H1 (cell line): Measurements from ENCODE around the gene LCA5.

Experiments
- RAD21 ChIP-seq, 2 experiments: IDR thresholded peaks in 1 of 2; conservative IDR thresholded peaks in 1 of 2; 2 replicates each; pipeline ENCODE4 v1.6.1; 2011; ENCODE audit warnings: low read depth in 2 of 2, low read length in 2 of 2, improper control_type of control experiment in 1 of 2, inconsistent platforms in 1 of 2, mild to moderate bottlenecking in 1 of 2, moderate library complexity in 1 of 2
- RXRA ChIP-seq: IDR thresholded peaks from 2 replicates; pipeline ENCODE4 v1.6.1; 2011; ENCODE audit warnings: low read depth, mild to moderate bottlenecking, low read length, moderate library complexity; ENCODE audit not compliant: insufficient read depth
- SUZ12 ChIP-seq: fragments of 200-600 bp; sonication (generic); IDR thresholded peaks from 2 replicates; pipeline ENCODE4 v1.6.1; 2012; ENCODE audit warnings: mild to moderate bottlenecking, inconsistent platforms, low read length, moderate library complexity, mixed read lengths
- TF ChIP-seq, protein P1 (sequence below), 3 experiments: IDR thresholded peaks; 1 replicate in 2 of 3; 2 replicates in 1 of 3; pipeline versions ENCODE4 v1.5.1 to v1.6.1; 2011; ENCODE audit warnings: low read length in 3 of 3, mild to moderate bottlenecking in 3 of 3, inconsistent platforms in 2 of 3, low read depth in 1 of 3, moderate library complexity in 1 of 3; ENCODE audit not compliant: insufficient read depth in 1 of 3; ENCODE audit errors: control extremely low read depth in 1 of 3
- TF ChIP-seq, protein P2 (sequence below): IDR thresholded peaks from 2 replicates; pipeline ENCODE4 v1.6.1; 2012; ENCODE audit warnings: inconsistent platforms

DNA sequence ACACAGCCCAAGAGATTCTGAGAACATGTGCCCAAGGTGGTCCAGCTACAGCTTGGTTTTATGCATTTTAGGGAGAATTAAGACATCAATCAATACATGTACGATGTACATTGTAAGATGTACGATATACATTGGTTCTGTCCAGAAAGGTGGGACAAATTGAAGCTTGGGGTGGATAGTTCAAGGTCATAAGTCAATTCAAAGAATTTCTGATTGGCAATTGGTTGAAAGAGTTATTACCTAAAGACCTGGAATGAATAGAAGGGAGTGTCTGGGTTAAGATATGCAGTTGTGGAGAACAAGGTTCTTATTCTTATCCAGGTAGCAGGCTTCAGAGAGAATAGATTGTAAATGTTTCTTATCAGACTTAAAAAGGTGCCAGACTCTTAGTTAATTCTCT, 31.8 kb upstream of the LCA5 start:
- TF ChIP-seq, protein P1, sequence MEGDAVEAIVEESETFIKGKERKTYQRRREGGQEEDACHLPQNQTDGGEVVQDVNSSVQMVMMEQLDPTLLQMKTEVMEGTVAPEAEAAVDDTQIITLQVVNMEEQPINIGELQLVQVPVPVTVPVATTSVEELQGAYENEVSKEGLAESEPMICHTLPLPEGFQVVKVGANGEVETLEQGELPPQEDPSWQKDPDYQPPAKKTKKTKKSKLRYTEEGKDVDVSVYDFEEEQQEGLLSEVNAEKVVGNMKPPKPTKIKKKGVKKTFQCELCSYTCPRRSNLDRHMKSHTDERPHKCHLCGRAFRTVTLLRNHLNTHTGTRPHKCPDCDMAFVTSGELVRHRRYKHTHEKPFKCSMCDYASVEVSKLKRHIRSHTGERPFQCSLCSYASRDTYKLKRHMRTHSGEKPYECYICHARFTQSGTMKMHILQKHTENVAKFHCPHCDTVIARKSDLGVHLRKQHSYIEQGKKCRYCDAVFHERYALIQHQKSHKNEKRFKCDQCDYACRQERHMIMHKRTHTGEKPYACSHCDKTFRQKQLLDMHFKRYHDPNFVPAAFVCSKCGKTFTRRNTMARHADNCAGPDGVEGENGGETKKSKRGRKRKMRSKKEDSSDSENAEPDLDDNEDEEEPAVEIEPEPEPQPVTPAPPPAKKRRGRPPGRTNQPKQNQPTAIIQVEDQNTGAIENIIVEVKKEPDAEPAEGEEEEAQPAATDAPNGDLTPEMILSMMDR (IDR thresholded peaks at IDR 0.05; ENCODE audit: control extremely low read depth in 1 of 3, insufficient read depth in 1 of 3, low read depth in 1 of 3, low read length in 3 of 3), result no peak
- no peak for TF ChIP-seq RXRA
- no peak for TF ChIP-seq RAD21 (IDR thresholded peaks at IDR 0.05 in 1 of 2, conservative IDR thresholded peaks at IDR 0.05 in 1 of 2; ENCODE audit: low read depth in 2 of 2, low read length in 2 of 2)
- TF ChIP-seq SUZ12, result no peak
- TF ChIP-seq, protein P2, sequence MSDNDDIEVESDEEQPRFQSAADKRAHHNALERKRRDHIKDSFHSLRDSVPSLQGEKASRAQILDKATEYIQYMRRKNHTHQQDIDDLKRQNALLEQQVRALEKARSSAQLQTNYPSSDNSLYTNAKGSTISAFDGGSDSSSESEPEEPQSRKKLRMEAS, result no peak
